ENCODE measurements around the gene TBC1D10B. TPM values are rescaled to one million over a fixed set of nuclear protein-coding genes. Genes with fewer than 3 reads are reported as not detected.

TBC1D10B gene
- total RNA-seq, 4 donors from 2014 or later = 16.8 to 44.6 (median 18.8) TPM

- TF ChIP-seq CTCF (IDR thresholded peaks at IDR 0.05; ENCODE audit: low read depth) = no peak
These were observed 2.0 kb downstream of the TBC1D10B start for GRCh38 chr16:30368122-30368791.

- TF ChIP-seq CTCF (IDR thresholded peaks at IDR 0.05; ENCODE audit: low read depth) = no peak
These were observed 2.8 kb downstream of the TBC1D10B start for GRCh38 chr16:30367349-30368009.

GRCh38 chr16:30366511-30366910 is 3.8 kb downstream of the TBC1D10B start:
- TF ChIP-seq CTCF (IDR thresholded peaks at IDR 0.05; ENCODE audit: low read depth) = no peak

- no peak for TF ChIP-seq CTCF (IDR thresholded peaks at IDR 0.05; ENCODE audit: low read depth)
These were observed 5.1 kb downstream of the TBC1D10B start for GRCh38 chr16:30365200-30365599.

- TF ChIP-seq CTCF (IDR thresholded peaks at IDR 0.05; ENCODE audit: low read depth) = no peak
These were observed 9.1 kb downstream of the TBC1D10B start for GRCh38 chr16:30361180-30361579.

- no peak for TF ChIP-seq CTCF (IDR thresholded peaks at IDR 0.05; ENCODE audit: low read depth)
These were observed 10.5 kb downstream of the TBC1D10B start for GRCh38 chr16:30359871-30360170.

GRCh38 chr16:30358990-30359870 is 11.1 kb downstream of the TBC1D10B start:
- TF ChIP-seq CTCF (IDR thresholded peaks at IDR 0.05; ENCODE audit: low read depth) = no peak
